GM12878 (cell line): Measurements from ENCODE around the gene PAQR8. TPM values are rescaled to one million over a fixed set of nuclear protein-coding genes. Genes with fewer than 3 reads are reported as not detected.

Source experiments
- ATAC-seq: fragments of 200-7000 bp; cut with Tn5 transposase; 3 replicates; pipeline ENCODE4 v1.9.1; 2020; ENCODE audit warnings: mild to moderate bottlenecking, moderate library complexity
- BruUV-seq: library from RNA; stranded (reverse); fragments of 400-500 nt; replicated peaks from 2 replicates; lab custom pipeline; 2021; lab: Mats Ljungman, UMichigan
- CTCF ChIA-PET: fragments of 300-600 bp; sonication (Branson Sonifier 250); formaldehyde crosslinking; extraction: SDS; loops from one replicate; lab custom pipeline; 2021; ENCODE audit warnings: inconsistent platforms; lab: Yijun Ruan, JAX
- POLR2A ChIA-PET: fragments of 350-600 bp; formaldehyde crosslinking; extraction: SDS; loops from one replicate; lab custom pipeline; 2021; ENCODE audit warnings: inconsistent platforms; lab: Charles Lee
- RAD21 ChIA-PET: fragments of 300-600 bp; sonication (Branson Sonifier 250); formaldehyde crosslinking; loops from one replicate; lab custom pipeline; 2023; ENCODE audit warnings: antibody characterized with exemption; ENCODE audit not compliant: unreplicated experiment; lab: Charles Lee
- SMC1A ChIA-PET: fragments of 300-600 bp; sonication (Branson Sonifier 250); formaldehyde crosslinking; loops from one replicate; lab custom pipeline; 2023; ENCODE audit not compliant: unreplicated experiment, uncharacterized antibody; lab: Charles Lee
- DNase-seq: peaks from one replicate; pipeline ENCODE4 v3.0.0-alpha.2; 2011; ENCODE audit warnings: low read depth, low spot score
- FAIRE-seq: peaks from 3 replicates; lab custom pipeline; 2011; peaks lifted over from hg19 to GRCh38; lab: Jason Lieb, UNC
- H2AFZ ChIP-seq: 2 replicates; pipeline ENCODE4 v1.6.0; 2011; ENCODE audit warnings: low read depth, low read length, control low read depth; ENCODE audit not compliant: control insufficient read depth
- H3K27ac ChIP-seq: 2 replicates; pipeline ENCODE4 v1.5.1; 2011; ENCODE audit warnings: control low read depth; ENCODE audit not compliant: control insufficient read depth, insufficient read depth
- H3K27me3 ChIP-seq, 2 experiments: replicated peaks in 1 of 2; 2 replicates each; pipeline versions ENCODE4 v1.6.0 to v1.6.1; 2011; ENCODE audit warnings: low read length in 1 of 2; ENCODE audit not compliant: control insufficient read depth in 2 of 2, insufficient read depth in 2 of 2
- H3K36me3 ChIP-seq, 2 experiments: 2 replicates each; pipeline ENCODE4 v1.5.1; 2011; ENCODE audit warnings: low read length in 1 of 2; ENCODE audit not compliant: control insufficient read depth in 2 of 2, insufficient read depth in 2 of 2
- H3K4me1 ChIP-seq: 2 replicates; pipeline ENCODE4 v1.6.1; 2011; ENCODE audit warnings: mild to moderate bottlenecking, low read length, moderate library complexity, mixed read lengths; ENCODE audit not compliant: control insufficient read depth, insufficient read depth
- H3K4me2 ChIP-seq: 2 replicates; pipeline ENCODE4 v1.6.0; 2011; ENCODE audit warnings: control low read depth; ENCODE audit not compliant: control insufficient read depth, insufficient read depth
- H3K4me3 ChIP-seq: fragments of 200-600 bp; sonication (generic); 2 replicates; pipeline ENCODE4 v1.5.1; 2016
- H3K79me2 ChIP-seq: 2 replicates; pipeline ENCODE4 v1.6.0; 2011; ENCODE audit warnings: low read length; ENCODE audit not compliant: control insufficient read depth, insufficient read depth
- H3K9ac ChIP-seq: 2 replicates; pipeline ENCODE4 v1.8.0; 2011; ENCODE audit warnings: low read length, control low read depth, mixed read lengths; ENCODE audit not compliant: control insufficient read depth, insufficient read depth
- H3K9me3 ChIP-seq: replicated peaks from 3 replicates; pipeline ENCODE4 v1.5.1; 2011; ENCODE audit warnings: mild to moderate bottlenecking, low read length; ENCODE audit not compliant: control insufficient read depth, insufficient read depth
- H4K20me1 ChIP-seq: 2 replicates; pipeline ENCODE4 v1.6.0; 2011; ENCODE audit not compliant: control insufficient read depth, insufficient read depth
- BMI1 ChIP-seq: fragments of 450-650 bp; IDR thresholded peaks from 2 replicates; pipeline ENCODE4 v1.6.1; 2016; ENCODE audit warnings: mild to moderate bottlenecking, moderate library complexity, borderline replicate concordance
- CHD2 ChIP-seq: IDR thresholded peaks from 2 replicates; pipeline ENCODE4 v1.6.1; 2011; ENCODE audit warnings: low read depth, low read length, improper control_type of control experiment, borderline replicate concordance
- CREB1 ChIP-seq: IDR thresholded peaks from 2 replicates; pipeline ENCODE4 v1.6.1; 2012; ENCODE audit warnings: low read depth, mild to moderate bottlenecking, inconsistent platforms
- CREM ChIP-seq: IDR thresholded peaks from 2 replicates; pipeline ENCODE4 v1.6.1; 2014; ENCODE audit warnings: antibody characterized with exemption, low read depth
- EP300 ChIP-seq, 2 experiments: fragments of 150-350 bp in 1 of 2; IDR thresholded peaks; 2 replicates each; pipeline ENCODE4 v1.6.1; 2011 to 2012; ENCODE audit warnings: low read depth in 2 of 2, low read length in 2 of 2, borderline replicate concordance in 1 of 2, improper control_type of control experiment in 1 of 2, inconsistent platforms in 1 of 2; ENCODE audit not compliant: control insufficient read depth in 1 of 2
- ESRRA ChIP-seq: IDR thresholded peaks from 2 replicates; pipeline ENCODE4 v1.6.1; 2012; ENCODE audit warnings: mild to moderate bottlenecking, low read length, improper control_type of control experiment
- FOXM1 ChIP-seq: IDR thresholded peaks from 2 replicates; pipeline ENCODE4 v1.6.1; 2012; ENCODE audit warnings: low read depth, mild to moderate bottlenecking, inconsistent platforms, low read length, moderate library complexity
- IRF5 ChIP-seq: fragments of 450-650 bp; IDR thresholded peaks from 2 replicates; pipeline ENCODE4 v1.6.1; 2017; ENCODE audit warnings: borderline replicate concordance
- NR2C2 ChIP-seq: IDR thresholded peaks from 2 replicates; pipeline ENCODE4 v1.6.1; 2011; ENCODE audit warnings: borderline replicate concordance, low read depth; ENCODE audit not compliant: control insufficient read depth, insufficient read length
- PRDM15 ChIP-seq: fragments of 450-650 bp; formaldehyde crosslinking; IDR thresholded peaks from 2 replicates; pipeline ENCODE4 v1.4.0; 2020; ENCODE audit warnings: mild to moderate bottlenecking, moderate library complexity
- SMAD1 ChIP-seq: fragments of 450-650 bp; IDR thresholded peaks from 2 replicates; pipeline ENCODE4 v1.6.1; 2018; ENCODE audit warnings: mild to moderate bottlenecking, low read depth; ENCODE audit not compliant: partially characterized antibody
- SREBF1 ChIP-seq: IDR thresholded peaks from 2 replicates; pipeline ENCODE4 v1.6.1; 2012; ENCODE audit warnings: mild to moderate bottlenecking, low read length
- YY1 ChIP-seq: IDR thresholded peaks from 2 replicates; pipeline ENCODE4 v1.6.1; 2011; ENCODE audit warnings: low read depth, mild to moderate bottlenecking, low read length
- ZNF274 ChIP-seq: IDR thresholded peaks from one replicate; pipeline ENCODE4 v1.8.0; 2011; ENCODE audit not compliant: insufficient read length, insufficient read depth
- WGBS: methylation state at CpG from one replicate; pipeline ENCODE4 v1.1.6; 2016; ENCODE audit warnings: low lambda C conversion rate; ENCODE audit not compliant: insufficient replicate concordance, insufficient coverage; ENCODE audit errors: missing lambda C conversion rate; 5-methylcytosine and 5-hydroxymethylcytosine counted together
- in situ Hi-C: fragments of 300-500 bp; cut with MboI; formaldehyde crosslinking; loops from 9 replicates; pipeline ENCODE4 v1.14.3; 2018; ENCODE audit warnings: mixed read lengths
- intact Hi-C: fragments of 100-400 bp; cut with micrococcal nuclease; formaldehyde crosslinking; loops from one replicate; pipeline ENCODE4 v1.14.2; 2022; ENCODE audit not compliant: unreplicated experiment
- polyA plus RNA-seq, 11 experiments: library from polyadenylated mRNA; depleted of rRNA in 4 of 11; unstranded in 6 of 11; stranded (reverse) in 5 of 11; fragments of >200 nt; fragmentation: Nextera tagmentation in 4 of 11; fragmentation: Illumina TruSeq in 1 of 11; extraction: Ambion mirVana in 4 of 11; extraction: Trizol in 1 of 11; gene quantifications; 1 replicate in 1 of 11; 2 replicates in 10 of 11; pipeline versions ENCODE4 v1.2.1 to v1.2.3, GENCODE V29; 2011 to 2016; ENCODE audit warnings: inconsistent platforms in 2 of 11, missing spikeins in 2 of 11, low read depth in 1 of 11
- total RNA-seq, 4 experiments: library from RNA; depleted of rRNA in 3 of 4; stranded (reverse); fragments of >200 nt in 3 of 4; fragmentation: Illumina TruSeq in 1 of 4; extraction: Trizol in 1 of 4; gene quantifications; 2 replicates each; pipeline versions ENCODE4 v1.2.1 to v1.2.3, GENCODE V29; 2013 to 2021

The PAQR8 gene
- total and polyA plus RNA-seq, 10 of the 15 experiments (the other 5 are each of a cell fraction or from before 2014, with no cell fraction given), result 3.9 to 22.4 (median 14.6) TPM

GRCh38 chr6:52328303-52328662 lies 33.7 kb upstream of the PAQR8 start:
- no peak overlapping the region for H3K4me3 ChIP-seq
- FAIRE-seq, result no peak
- H3K27me3 ChIP-seq, result no peaks in the 10 kb centered on the region
- SMC1A ChIA-PET, result interaction anchor here (0.7 to 2.2 kb wide), 5 partner anchors 9 to 48 kb away, joined by 3 to 8 read pairs (median 3); no protein-coding TSS in a partner anchor
- H3K27ac ChIP-seq, result no peak overlapping the region
- intact Hi-C loops (no loop called here), in situ Hi-C loops (no loop called here)
- H3K36me3 ChIP-seq, result no peaks in the 10 kb centered on the region
- 60% methylated on average over 2 of the region's 2 CpGs for WGBS
- DNase-seq, result no peak
- H4K20me1 ChIP-seq, result no peaks in the 10 kb centered on the region
- CTCF ChIA-PET, result interaction anchor here (0.7 to 1.5 kb wide), 4 partner anchors 9 to 1725 kb away, joined by 3 to 4 read pairs (median 4); no protein-coding TSS in a partner anchor
- H3K4me1 ChIP-seq, result no peaks in the 10 kb centered on the region
- H3K79me2 ChIP-seq, result no peaks in the 10 kb centered on the region
- H3K4me2 ChIP-seq, result no peak overlapping the region
- no TSS peak for BruUV-seq
- TF ChIP-seq ZNF274 (no peak), PRDM15 (CRISPR knock-in tag) (no peak), EP300 (IDR thresholded peaks at IDR 0.05; ENCODE audit: borderline replicate concordance in 1 of 2, control insufficient read depth in 1 of 2, low read depth in 2 of 2, low read length in 2 of 2) (no peak), FOXM1 (no peak), SREBF1 (no peak), CREB1 (no peak), YY1 (no peak), BMI1 (no peak), NR2C2 (no peak), IRF5 (no peak), CHD2 (no peak), CREM (no peak), SMAD1 (no peak), ESRRA (no peak)
- no peak overlapping the region for H2AFZ ChIP-seq
- H3K9ac ChIP-seq, result no peak overlapping the region
- ATAC-seq, result no peak
- H3K9me3 ChIP-seq, result no peaks in the 10 kb centered on the region
- RAD21 ChIA-PET, result interaction anchor here (0.8 to 1.1 kb wide), 2 partner anchors 43 to 62 kb away, joined by 3 to 4 read pairs; no protein-coding TSS in a partner anchor
- POLR2A ChIA-PET, result no interaction called here
